ENCODE measurements around the gene PAM. TPM values are rescaled to one million over a fixed set of nuclear protein-coding genes. Genes with fewer than 3 reads are reported as not detected.

The PAM gene
- total and polyA plus RNA-seq, 2 donors (not counting 3 experiments of a cell fraction or from before 2014, with no cell fraction given): 118 to 176 TPM

DNA sequence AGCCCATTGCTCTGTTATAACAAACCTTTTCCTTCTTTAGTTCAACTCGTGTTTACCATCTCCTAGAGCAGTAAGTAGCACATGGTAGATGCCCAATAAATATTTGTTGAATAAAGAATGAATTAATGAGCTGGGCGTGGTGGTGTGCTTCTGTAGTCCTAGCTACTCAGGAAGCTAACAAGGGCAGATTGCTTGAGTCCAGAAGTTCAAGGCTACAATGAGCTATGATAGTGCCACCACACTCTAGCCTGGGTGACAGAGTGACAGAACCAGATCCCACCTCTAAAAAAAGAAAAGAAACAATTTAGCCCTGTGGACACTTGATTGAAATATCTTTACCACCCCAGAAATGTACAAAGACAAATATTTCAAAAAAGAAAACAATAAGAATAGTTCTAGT lies 14.6 kb upstream of the PAM start:
- no TSS peak for BruUV-seq (replicated peaks)
- dilution Hi-C loops (cut with MboI; ENCODE audit: extremely low pct_ligation_motif_present, low sequenced_read_pairs): no loop called here
- H2AFZ ChIP-seq (ENCODE audit: low read depth, low read length): no peak overlapping the region

DNA sequence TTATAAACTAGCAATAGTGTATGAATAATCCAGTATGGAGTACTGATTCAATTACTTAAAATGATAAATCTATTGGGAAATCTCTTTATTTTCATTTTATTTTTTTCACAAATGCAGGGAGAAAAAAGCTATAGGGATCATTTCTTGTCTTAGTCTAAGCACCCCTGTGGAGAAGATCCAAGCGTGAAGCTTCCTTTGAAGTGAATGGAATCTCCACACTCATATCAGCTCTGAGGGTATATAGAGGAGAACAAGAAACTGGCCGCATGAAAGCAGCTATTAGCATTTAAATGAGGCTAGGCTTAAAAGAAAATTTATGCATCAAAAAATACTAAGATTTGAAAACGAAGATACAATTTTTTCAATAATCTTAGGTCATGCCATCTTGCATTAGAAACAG lies 12.9 kb upstream of the PAM start:
- Histone ChIP-seq H3K4me3 (replicated peaks in 1 of 3; ENCODE audit: insufficient read depth in 1 of 3, low read depth in 1 of 3, low read length in 3 of 3) (no peak overlapping the region), H2AFZ (ENCODE audit: low read depth, low read length) (no peak overlapping the region), H3K4me2 (ENCODE audit: insufficient read depth, low read length) (no peak overlapping the region), H3K9ac (replicated peaks; ENCODE audit: extremely low read depth, insufficient read depth, low read length) (no peak overlapping the region), H3K27me3 (ENCODE audit: control insufficient read depth in 2 of 2, insufficient read depth in 2 of 2, low read length in 2 of 2) (no peaks in the 10 kb centered on the region), H3K9me1 (replicated peaks; ENCODE audit: control insufficient read depth, extremely low read depth, insufficient read depth, low read length) (no peaks in the 10 kb centered on the region), H3K79me2 (ENCODE audit: control insufficient read depth, insufficient read depth, low read length) (no peaks in the 10 kb centered on the region), H3K9me3 (replicated peaks; ENCODE audit: control insufficient read depth, insufficient read depth, low read length) (no peaks in the 10 kb centered on the region), H3K27ac (ENCODE audit: insufficient read depth, low read depth, low read length) (no peak overlapping the region), H3K36me3 (ENCODE audit: control insufficient read depth in 2 of 2, extremely low read depth in 1 of 2, insufficient read depth in 2 of 2, low read length in 2 of 2) (no peaks in the 10 kb centered on the region), H3K4me1 (ENCODE audit: control insufficient read depth, extremely low read depth, insufficient read depth, low read length) (no peaks in the 10 kb centered on the region), H4K20me1 (replicated peaks; ENCODE audit: control insufficient read depth, extremely low read depth, insufficient read depth, low read length) (no peaks in the 10 kb centered on the region)
- TF ChIP-seq GATA2 (IDR thresholded peaks at IDR 0.05; ENCODE audit: insufficient read depth, insufficient read length, low read depth, low read length): no peak
- TF ChIP-seq, protein P1, sequence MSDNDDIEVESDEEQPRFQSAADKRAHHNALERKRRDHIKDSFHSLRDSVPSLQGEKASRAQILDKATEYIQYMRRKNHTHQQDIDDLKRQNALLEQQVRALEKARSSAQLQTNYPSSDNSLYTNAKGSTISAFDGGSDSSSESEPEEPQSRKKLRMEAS (IDR thresholded peaks at IDR 0.05; ENCODE audit: insufficient read depth, insufficient read length): no peak
- TF ChIP-seq POLR2A (IDR thresholded peaks at IDR 0.05; ENCODE audit: low read depth, low read length): no peak
- TF ChIP-seq FOS (IDR thresholded peaks at IDR 0.05; ENCODE audit: borderline replicate concordance, insufficient read depth, low read length): no peak
- TF ChIP-seq, protein P2, sequence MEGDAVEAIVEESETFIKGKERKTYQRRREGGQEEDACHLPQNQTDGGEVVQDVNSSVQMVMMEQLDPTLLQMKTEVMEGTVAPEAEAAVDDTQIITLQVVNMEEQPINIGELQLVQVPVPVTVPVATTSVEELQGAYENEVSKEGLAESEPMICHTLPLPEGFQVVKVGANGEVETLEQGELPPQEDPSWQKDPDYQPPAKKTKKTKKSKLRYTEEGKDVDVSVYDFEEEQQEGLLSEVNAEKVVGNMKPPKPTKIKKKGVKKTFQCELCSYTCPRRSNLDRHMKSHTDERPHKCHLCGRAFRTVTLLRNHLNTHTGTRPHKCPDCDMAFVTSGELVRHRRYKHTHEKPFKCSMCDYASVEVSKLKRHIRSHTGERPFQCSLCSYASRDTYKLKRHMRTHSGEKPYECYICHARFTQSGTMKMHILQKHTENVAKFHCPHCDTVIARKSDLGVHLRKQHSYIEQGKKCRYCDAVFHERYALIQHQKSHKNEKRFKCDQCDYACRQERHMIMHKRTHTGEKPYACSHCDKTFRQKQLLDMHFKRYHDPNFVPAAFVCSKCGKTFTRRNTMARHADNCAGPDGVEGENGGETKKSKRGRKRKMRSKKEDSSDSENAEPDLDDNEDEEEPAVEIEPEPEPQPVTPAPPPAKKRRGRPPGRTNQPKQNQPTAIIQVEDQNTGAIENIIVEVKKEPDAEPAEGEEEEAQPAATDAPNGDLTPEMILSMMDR (IDR thresholded peaks at IDR 0.05; ENCODE audit: extremely low read depth in 1 of 2, insufficient read depth in 1 of 2, low read depth in 1 of 2, low read length in 2 of 2): no peak
- TF ChIP-seq EZH2 (IDR thresholded peaks at IDR 0.05; ENCODE audit: borderline replicate concordance, low read depth, low read length, severe bottlenecking): no peak
- no peak for TF ChIP-seq POLR2AphosphoS5 (IDR thresholded peaks at IDR 0.05; ENCODE audit: insufficient read depth, low read depth, low read length)
- FAIRE-seq (no peak), DNase-seq (ENCODE audit: low read depth, low spot score) (no peak)
- dilution Hi-C loops (cut with MboI; ENCODE audit: extremely low pct_ligation_motif_present, low sequenced_read_pairs) (no loop called here), intact Hi-C loops (cut with micrococcal nuclease) (no loop called here)
- ChIA-PET CTCF (interaction anchor here (1.6 kb wide), 1 partner anchor 61 kb away, joined by 3 read pairs; no protein-coding TSS in a partner anchor), POLR2A (no interaction called here)
- BruUV-seq (replicated peaks): no TSS peak

More for the DNA sequence above, 14.6 kb upstream of the PAM start:
- H3K9me3 ChIP-seq (replicated peaks; ENCODE audit: control insufficient read depth, insufficient read depth, low read length): no peaks in the 10 kb centered on the region
- H4K20me1 ChIP-seq (replicated peaks; ENCODE audit: control insufficient read depth, extremely low read depth, insufficient read depth, low read length): no peaks in the 10 kb centered on the region
- H3K4me3 ChIP-seq (replicated peaks in 1 of 3; ENCODE audit: insufficient read depth in 1 of 3, low read depth in 1 of 3, low read length in 3 of 3): no peak overlapping the region
- CTCF ChIA-PET: interaction anchor here (0.6 to 1.6 kb wide), 2 partner anchors 51 to 79 kb away, joined by 3 read pairs; no protein-coding TSS in a partner anchor
- no peaks in the 10 kb centered on the region for H3K79me2 ChIP-seq (ENCODE audit: control insufficient read depth, insufficient read depth, low read length)
- H3K27ac ChIP-seq (ENCODE audit: insufficient read depth, low read depth, low read length): no peak overlapping the region
- no peak for TF ChIP-seq GATA2 (IDR thresholded peaks at IDR 0.05; ENCODE audit: insufficient read depth, insufficient read length, low read depth, low read length)
- TF ChIP-seq FOS (IDR thresholded peaks at IDR 0.05; ENCODE audit: borderline replicate concordance, insufficient read depth, low read length): no peak
- TF ChIP-seq MYC (IDR thresholded peaks at IDR 0.05; ENCODE audit: low read depth, low read length): no peak
- TF ChIP-seq POLR2AphosphoS5 (IDR thresholded peaks at IDR 0.05; ENCODE audit: insufficient read depth, low read depth, low read length): no peak
- TF ChIP-seq, protein P1 (IDR thresholded peaks at IDR 0.05; ENCODE audit: insufficient read depth, insufficient read length): no peak
- no peak for TF ChIP-seq JUN (IDR thresholded peaks at IDR 0.05; ENCODE audit: borderline replicate concordance, insufficient read depth, insufficient read length, low read depth)
- intact Hi-C loops (cut with micrococcal nuclease): no loop called here
- no peaks in the 10 kb centered on the region for H3K36me3 ChIP-seq (ENCODE audit: control insufficient read depth in 2 of 2, extremely low read depth in 1 of 2, insufficient read depth in 2 of 2, low read length in 2 of 2)
- DNase-seq (ENCODE audit: low read depth, low spot score) (no peak), FAIRE-seq (no peak)
- H3K4me1 ChIP-seq (ENCODE audit: control insufficient read depth, extremely low read depth, insufficient read depth, low read length): peaks cover 2% of the 10 kb centered on the region
- H3K4me2 ChIP-seq (ENCODE audit: insufficient read depth, low read length): no peak overlapping the region
- no peaks in the 10 kb centered on the region for H3K27me3 ChIP-seq (ENCODE audit: control insufficient read depth in 2 of 2, insufficient read depth in 2 of 2, low read length in 2 of 2)
- H3K9me1 ChIP-seq (replicated peaks; ENCODE audit: control insufficient read depth, extremely low read depth, insufficient read depth, low read length): no peaks in the 10 kb centered on the region
- no peak overlapping the region for H3K9ac ChIP-seq (replicated peaks; ENCODE audit: extremely low read depth, insufficient read depth, low read length)
- POLR2A ChIA-PET: no interaction called here
